ENCODE data around the gene GREB1. TPM values are rescaled to one million over a fixed set of nuclear protein-coding genes. Genes with fewer than 3 reads are reported as not detected.

GREB1 gene
- polyA plus RNA-seq, 3 donors, result 10.2 to 16.2 (median 14.3) TPM

DNA sequence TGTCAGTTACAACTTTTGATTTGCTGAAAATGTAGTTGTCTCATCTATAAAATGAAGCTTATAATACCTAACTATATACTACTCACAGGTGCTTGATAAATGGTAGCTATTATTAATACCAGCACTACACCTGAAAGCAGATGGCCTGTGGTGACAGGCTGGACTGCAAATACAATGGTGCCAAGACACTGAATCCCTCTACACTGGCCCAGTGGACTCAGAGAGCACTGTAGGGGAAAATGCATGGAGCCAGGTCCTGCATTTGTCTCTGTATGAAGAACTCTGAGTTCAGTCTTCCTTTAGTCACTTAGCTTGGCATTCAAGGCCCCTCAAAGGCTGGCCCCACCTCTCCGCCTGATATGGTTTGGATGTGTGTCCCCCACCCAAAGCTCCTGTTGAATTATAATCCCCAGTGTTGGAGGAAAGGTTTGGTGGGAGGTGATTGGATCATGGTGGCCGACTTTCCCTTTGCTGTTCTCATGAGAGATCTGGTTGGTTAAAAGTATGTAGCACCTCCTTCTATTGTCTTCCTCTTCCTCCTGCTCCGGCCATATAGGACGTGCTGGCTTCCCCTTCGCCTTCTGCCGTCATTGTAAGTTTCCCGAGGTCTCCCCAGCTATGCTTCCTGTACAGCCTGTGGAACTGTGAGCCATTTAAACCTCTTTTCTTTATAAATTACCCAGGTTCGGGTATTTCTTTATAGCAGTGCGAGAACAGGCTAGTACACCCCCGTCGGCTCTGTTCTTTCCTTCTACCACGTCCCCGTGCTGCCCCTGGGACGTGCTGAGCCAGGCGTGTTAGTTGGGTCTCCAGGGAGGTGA is 147.3 kb downstream of the GREB1 start:
- DNase-seq, result no peak

DNA sequence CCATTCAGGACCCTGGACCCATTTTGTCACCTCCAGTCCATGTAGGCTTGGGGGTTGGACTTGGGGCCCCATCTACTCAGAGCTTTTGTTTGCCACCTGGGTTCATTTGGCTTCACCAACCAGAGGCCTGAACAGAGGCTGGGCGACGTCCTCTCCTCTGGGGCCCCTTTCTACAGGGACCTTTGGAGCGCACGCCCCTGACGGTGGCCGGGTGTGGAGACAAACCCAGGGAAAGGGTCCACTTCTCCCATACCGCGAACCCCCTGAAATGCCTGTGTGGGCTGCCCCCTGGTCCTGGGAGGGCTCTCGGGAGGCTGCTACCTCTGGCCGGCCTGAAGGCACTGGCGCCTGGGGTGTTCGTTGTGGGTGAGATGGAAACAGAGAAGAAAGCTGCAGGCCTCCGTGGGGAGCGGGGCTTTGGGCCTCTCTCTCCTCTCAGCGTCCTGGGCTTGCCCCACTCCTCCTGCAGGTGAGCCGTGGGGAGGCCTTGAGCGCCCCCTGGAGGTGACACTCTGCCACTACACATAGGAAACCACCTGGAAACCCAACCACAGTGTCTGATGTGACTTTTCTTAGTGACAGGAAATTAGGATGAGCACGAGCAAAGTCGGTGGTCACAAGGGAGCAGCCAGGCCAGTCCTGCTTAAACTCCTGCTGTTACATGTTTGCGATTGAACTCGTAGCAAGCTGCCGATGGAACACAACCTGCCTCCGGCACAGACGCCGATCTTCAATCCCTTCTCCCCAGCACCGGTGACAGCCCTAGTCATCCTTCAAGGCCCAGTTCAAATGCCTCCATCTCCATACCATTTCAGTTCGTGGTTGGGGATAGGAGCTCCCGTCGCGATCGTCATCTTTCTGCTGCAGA is 148.1 kb downstream of the GREB1 start:
- no peak for DNase-seq

DNA sequence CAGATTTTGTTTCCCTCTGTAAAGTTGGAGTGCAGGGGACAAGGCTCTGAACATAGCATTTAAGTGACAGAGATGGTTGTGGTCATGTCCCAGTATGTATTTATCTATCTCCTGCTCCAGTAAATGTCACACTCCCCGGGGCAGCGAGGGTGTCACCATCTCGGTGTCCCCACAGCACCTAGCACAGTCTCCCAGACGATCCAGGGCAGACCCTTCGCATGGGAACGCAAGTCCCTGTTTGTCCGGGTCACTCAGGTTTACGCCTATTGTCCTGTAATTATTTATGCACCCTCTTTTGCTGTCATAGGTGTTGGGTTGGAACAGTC is 148.7 kb downstream of the GREB1 start:
- no peak for DNase-seq

DNA sequence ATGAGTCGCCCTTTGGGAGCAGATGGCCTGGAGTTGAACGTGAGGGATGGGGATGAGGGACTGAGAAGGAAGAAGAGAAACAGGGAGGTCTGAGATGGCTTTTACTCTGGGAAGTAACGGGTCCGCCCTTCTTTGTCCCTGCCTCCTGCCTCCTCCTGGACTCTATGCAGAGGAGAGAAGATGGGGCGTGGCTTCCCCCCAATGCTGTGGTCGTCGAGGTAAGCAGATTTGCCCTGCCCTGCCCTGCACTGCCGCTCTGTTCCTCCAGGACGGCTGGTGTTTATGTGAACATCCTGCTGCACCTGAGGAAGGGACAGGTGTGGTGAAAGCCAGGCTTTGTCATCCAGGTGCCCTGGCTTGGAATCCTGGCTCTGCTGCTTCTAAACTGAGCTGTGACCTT is 149.6 kb downstream of the GREB1 start:
- DNase-seq, result no peak

DNA sequence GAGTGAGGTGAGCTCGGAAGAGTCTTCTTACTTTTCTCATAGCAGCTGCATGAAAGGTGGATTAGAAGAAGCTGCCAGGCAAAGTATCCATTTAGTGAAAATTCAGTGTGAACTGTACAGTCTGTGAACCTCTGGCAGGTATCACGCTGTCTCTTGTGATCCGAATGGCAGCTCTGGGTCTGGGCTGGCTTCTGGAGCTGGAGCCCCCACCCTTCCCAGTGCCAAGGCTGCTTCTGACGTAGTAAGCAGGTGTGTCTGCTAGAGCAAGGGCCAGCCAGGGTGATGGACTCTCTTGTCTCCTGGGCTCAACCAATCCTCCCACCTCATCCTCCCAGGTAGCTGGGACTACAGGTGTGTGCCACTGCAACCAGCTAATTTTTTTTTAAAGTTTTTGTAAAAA is 150.1 kb downstream of the GREB1 start:
- DNase-seq, result no peak

DNA sequence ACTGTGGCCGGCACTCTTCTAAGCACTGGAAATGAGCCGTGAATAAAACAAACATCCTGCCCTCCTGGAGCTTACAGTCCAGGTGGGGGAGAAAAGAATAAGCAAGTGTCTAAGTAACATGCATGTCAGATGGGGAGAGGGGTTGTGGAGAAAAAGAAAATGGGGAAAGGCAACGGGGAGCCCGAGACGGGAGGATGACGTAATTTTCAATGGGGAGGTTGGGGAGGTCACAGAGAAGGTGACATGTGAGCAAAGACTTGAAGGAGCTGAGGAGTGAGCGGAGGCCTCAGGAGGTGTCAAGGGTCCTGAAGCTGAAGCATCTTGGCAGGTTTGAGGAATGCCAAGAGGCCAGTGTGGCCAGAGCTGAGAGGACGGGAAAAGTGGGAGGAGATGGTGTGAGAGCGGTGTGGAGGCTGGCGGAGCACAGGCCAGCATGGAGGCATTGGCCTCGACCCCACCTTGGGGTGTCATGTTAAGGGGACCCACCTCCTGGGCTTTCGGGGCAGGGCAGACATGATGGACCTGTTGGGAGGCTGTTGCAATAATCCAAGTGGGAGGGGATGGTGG is 151.1 kb downstream of the GREB1 start:
- DNase-seq, result no peak

DNA sequence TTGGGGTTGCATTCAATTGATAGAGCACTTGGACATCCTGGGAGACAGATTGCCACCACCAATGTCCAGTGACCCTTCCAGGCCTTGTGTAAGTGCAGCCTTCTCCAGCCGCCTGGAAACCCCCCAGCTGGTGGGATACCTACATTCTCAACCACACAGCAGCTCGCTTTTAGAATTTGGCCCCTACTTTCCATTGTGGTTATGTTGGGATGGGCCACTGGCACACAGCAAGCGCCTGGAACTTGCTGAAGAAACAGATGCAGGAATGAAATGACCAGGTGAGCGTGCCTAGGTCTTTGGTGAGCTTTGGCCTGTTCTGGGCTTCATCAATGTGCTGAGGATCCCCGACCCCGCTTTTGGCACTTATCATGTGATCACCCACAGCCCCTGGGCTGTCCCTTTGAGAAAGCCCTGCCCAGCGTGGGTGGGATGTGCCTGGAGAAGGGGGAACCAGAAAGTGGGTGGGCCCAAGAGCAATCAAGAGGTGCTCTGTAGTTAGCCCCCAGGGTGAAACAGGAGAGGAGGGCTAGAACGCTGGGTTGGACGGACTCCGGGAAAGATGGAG is 152.1 kb downstream of the GREB1 start:
- DNase-seq, result no peak

DNA sequence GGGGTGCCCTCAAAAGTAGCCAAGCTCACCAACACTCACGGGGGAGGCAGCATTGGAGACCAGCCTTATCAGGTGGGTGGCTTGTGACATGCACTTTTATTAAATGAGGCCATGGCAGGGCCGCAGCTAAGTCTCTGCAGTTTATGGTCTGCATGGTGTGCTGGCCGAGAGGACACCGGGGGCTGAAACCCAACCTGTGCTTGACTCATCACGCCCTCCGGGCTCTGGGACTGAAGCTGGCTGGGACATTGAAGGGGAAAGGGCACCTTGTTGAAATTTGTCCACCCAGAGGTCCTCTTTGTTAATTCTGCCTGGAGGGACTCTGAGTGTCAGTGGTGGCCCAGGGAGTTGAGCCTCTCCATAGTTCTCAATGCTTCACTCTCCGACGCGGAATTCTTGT is 153.9 kb downstream of the GREB1 start:
- no peak for DNase-seq

DNA sequence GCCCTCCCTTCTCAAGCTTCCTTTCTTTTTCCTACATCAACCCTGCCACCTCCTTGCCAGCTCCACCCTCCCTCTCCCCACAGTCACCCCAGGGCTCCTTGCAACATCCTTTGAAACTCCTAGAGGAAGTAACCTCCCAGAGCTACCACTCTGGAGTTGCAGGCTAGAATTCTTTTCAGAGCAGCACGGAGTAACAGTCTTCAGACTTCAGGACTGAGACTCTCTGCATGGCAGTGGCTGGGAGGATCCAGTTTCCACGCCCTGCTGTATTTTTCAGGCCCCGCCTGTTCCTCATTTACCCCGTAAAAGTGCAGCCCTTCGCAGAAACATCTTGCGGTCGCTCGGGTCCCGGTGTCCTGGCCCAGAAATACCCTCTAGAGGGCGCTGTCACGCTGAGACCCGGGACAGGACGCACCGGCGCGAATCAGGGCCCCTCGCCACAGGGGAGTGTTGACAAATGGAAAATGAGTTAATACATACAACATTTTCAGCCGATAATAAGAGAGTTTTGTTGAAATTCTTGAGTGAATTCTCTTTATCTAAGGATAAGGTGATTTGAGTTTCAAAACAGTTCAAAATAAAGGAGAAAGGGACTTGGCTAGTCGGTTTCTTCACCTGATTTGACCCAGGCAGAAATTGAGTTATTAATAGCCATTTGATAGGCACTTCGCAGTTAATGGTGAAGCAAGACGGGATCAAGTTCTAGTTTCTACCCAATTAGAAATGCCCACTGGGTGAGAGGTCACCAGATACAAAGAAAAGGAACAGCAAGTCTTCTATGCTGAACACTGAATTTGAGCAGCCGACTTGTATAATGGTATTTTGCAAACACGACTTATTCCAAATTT is 154.6 kb downstream of the GREB1 start:
- DNase-seq, result peak; percentile 77

DNA sequence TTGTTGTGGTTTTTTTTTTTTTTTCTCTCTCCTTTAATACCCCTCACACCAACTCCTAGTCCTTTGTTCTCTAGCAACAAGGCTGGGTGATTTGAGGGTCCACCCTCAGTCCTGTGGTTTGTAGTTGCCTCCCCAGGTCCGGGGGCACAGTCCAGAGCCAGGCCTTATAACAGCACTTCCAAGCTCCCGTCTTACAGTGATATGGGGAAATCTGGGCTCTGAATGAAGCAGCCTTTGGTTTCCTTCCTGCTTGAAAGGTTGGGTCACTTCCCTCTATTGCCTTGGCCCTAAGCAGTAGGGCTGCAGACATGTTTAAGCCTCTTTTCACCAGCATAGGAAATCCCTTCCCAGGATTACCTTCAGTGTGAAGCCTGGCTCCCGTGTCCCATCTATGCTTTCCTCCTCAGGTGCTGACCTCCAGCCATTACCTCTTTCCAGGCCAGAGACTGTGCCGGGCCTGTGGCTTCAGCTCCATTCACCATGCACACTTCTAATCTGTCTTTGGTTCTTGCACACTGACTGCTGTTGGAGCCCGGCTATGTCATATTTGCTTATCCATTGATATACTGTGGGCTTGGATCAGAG is 157.3 kb downstream of the GREB1 start:
- no peak for DNase-seq

Other genes with a start within 250 kb of the GREB1 start
- 10 to 100 TPM; 33.0 to 40.8 (median 35.1) TPM for gene ROCK2, start 189.4 kb upstream of the GREB1 start, polyA plus RNA-seq (ENCODE audit: insufficient read length in 3 of 3)
- 10 to 100 TPM; 20.2 to 23.4 (median 21.0) TPM for gene E2F6, start 67.9 kb upstream of the GREB1 start, polyA plus RNA-seq (ENCODE audit: insufficient read length in 3 of 3)
- not detected for gene NTSR2, start 136.2 kb downstream of the GREB1 start, polyA plus RNA-seq (ENCODE audit: insufficient read length in 3 of 3)
- 10 to 100 TPM; 18.3 to 35.2 (median 29.3) TPM for gene LPIN1, start 212.6 kb downstream of the GREB1 start, polyA plus RNA-seq (ENCODE audit: insufficient read length in 3 of 3)

Measured in renal pelvis (tissue), 4 donors.